Measurements from ENCODE around the gene ACADVL. TPM values are rescaled to one million over a fixed set of nuclear protein-coding genes. Genes with fewer than 3 reads are reported as not detected.

The ACADVL gene
- total RNA-seq, 1 experiment from 2014 or later: 283 TPM

DNA sequence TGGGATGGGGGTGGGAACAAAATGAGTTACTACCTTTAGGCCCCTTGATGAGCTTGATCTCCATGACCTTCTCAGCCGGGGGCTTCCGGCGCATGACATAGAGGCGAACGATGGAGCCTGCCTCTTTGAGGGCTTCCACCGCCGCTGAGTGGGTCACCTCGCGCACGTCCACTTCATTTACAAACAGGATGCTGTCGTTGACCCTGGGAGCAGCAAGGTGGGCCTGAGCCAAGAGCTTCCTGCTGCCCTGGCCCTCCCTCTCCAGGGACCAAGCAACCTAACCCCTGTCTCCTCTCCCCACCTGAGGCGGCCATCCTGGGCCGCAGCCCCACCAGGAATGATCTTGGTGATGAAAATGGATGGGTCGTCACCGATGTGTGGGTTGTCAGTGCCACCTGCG is 16.3 kb upstream of the ACADVL start:
- no peaks in the 10 kb centered on the region for H3K9me3 ChIP-seq (ENCODE audit: control insufficient read depth, low read depth, low read length)
- H3K18ac ChIP-seq (ENCODE audit: insufficient read length, low read depth, low read length): no peak overlapping the region
- H3K36me3 Mint-ChIP-seq (ENCODE audit: insufficient read depth in 1 of 3, low read depth in 3 of 3): peaks cover 22 to 38% (median 31%) of the 10 kb centered on the region in 3 experiments
- H3T11ph ChIP-seq (ENCODE audit: low read length): no peak overlapping the region
- H3K4me1 ChIP-seq (ENCODE audit: insufficient read depth, low read length): peaks cover 1% of the 10 kb centered on the region; the same call in 1 of the 2 replicates
- H2BK15ac ChIP-seq (ENCODE audit: low read depth, low read length): no peak overlapping the region
- no peak overlapping the region for H2BK12ac ChIP-seq (ENCODE audit: insufficient read length, low read depth, low read length)
- no peaks in the 10 kb centered on the region for H3K79me1 ChIP-seq (ENCODE audit: insufficient read depth, low read depth, low read length, poor library complexity, severe bottlenecking)
- no peak overlapping the region for H3K27ac ChIP-seq (ENCODE audit: insufficient read length, low read depth, low read length)
- H3K4ac ChIP-seq (ENCODE audit: low read depth, low read length): no peak overlapping the region
- H3K9me3 Mint-ChIP-seq: no peaks in the 10 kb centered on the region
- H3K4me2 ChIP-seq (ENCODE audit: insufficient read depth, insufficient read length, low read length): no peak overlapping the region
- no peak overlapping the region for H4K91ac ChIP-seq (ENCODE audit: insufficient read length, low read depth, low read length)
- H2BK20ac ChIP-seq (ENCODE audit: low read depth, low read length, poor library complexity, severe bottlenecking): no peak overlapping the region
- H3K14ac ChIP-seq (ENCODE audit: insufficient read depth, low read length): no peak overlapping the region
- peaks cover 24 to 34% of the 10 kb centered on the region in 2 experiments for H3K4me1 Mint-ChIP-seq
- TF ChIP-seq, protein P1, sequence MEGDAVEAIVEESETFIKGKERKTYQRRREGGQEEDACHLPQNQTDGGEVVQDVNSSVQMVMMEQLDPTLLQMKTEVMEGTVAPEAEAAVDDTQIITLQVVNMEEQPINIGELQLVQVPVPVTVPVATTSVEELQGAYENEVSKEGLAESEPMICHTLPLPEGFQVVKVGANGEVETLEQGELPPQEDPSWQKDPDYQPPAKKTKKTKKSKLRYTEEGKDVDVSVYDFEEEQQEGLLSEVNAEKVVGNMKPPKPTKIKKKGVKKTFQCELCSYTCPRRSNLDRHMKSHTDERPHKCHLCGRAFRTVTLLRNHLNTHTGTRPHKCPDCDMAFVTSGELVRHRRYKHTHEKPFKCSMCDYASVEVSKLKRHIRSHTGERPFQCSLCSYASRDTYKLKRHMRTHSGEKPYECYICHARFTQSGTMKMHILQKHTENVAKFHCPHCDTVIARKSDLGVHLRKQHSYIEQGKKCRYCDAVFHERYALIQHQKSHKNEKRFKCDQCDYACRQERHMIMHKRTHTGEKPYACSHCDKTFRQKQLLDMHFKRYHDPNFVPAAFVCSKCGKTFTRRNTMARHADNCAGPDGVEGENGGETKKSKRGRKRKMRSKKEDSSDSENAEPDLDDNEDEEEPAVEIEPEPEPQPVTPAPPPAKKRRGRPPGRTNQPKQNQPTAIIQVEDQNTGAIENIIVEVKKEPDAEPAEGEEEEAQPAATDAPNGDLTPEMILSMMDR (conservative IDR thresholded peaks at IDR 0.05): no peak
- H2AK5ac ChIP-seq (ENCODE audit: insufficient read length, low read length): no peak overlapping the region
- H4K8ac ChIP-seq (replicated peaks; ENCODE audit: insufficient read length, low read depth, low read length): no peak overlapping the region
- H3K23ac ChIP-seq (ENCODE audit: insufficient read length, low read depth, low read length): no peak overlapping the region
- no peaks in the 10 kb centered on the region for H3K79me2 ChIP-seq (ENCODE audit: insufficient read depth, low read length)
- peaks cover 3% of the 10 kb centered on the region for H3K23me2 ChIP-seq (ENCODE audit: insufficient read length, low read depth, low read length, poor library complexity, severe bottlenecking)
- H3K4me3 Mint-ChIP-seq: peak overlapping the region in 1 of 2 experiments; percentile 35; a peak in 1 of 5 replicates
- H3K27me3 ChIP-seq (ENCODE audit: insufficient read depth, low read length): no peaks in the 10 kb centered on the region
- H4K20me1 ChIP-seq (ENCODE audit: control insufficient read depth, insufficient read depth, insufficient read length): no peaks in the 10 kb centered on the region
- no peak for DNase-seq
- H2BK120ac ChIP-seq (ENCODE audit: low read depth, low read length, poor library complexity, severe bottlenecking): no peak overlapping the region
- H2AFZ ChIP-seq (ENCODE audit: low read length): no peak overlapping the region
- no peak overlapping the region for H2BK5ac ChIP-seq (ENCODE audit: insufficient read length, low read length)
- H3K56ac ChIP-seq (ENCODE audit: insufficient read length, low read depth, low read length): no peak overlapping the region
- no CpG with 5 or more reads among the region's 16 CpGs for WGBS (ENCODE audit: extremely low coverage, insufficient read length, low lambda C conversion rate)
- H3K9ac ChIP-seq (ENCODE audit: extremely low read depth, insufficient read length, low read length): no peak overlapping the region
- no peaks in the 10 kb centered on the region; the same call in none of the 2 replicates for H3K27me3 Mint-ChIP-seq (ENCODE audit: low read depth)
- H3K27ac Mint-ChIP-seq: 0 out of 7 replicates have a peak overlapping the region, but pooled peaks of 1 of the 3 experiments have one; percentile 55
- H4K5ac ChIP-seq (ENCODE audit: insufficient read length, low read depth, low read length): no peak overlapping the region
